Smooth muscle cell (in vitro differentiated cells): ENCODE measurements around the gene PAIP2. TPM values are rescaled to one million over a fixed set of nuclear protein-coding genes. Genes with fewer than 3 reads are reported as not detected.

Experiments used
- DNase-seq: peaks from one replicate; lab custom pipeline; 2025; ENCODE audit not compliant: unreplicated experiment; lab: John Stamatoyannopoulos, UW
- H2AFZ ChIP-seq: fragments of 200-600 bp; sonication (generic); 2 replicates; pipeline ENCODE4 v1.6.0; 2016; ENCODE audit warnings: antibody characterized with exemption, low read depth, mild to moderate bottlenecking
- H3F3A ChIP-seq: fragments of 200-600 bp; sonication (generic); 2 replicates; pipeline ENCODE4 v1.6.0; 2017; ENCODE audit warnings: antibody characterized with exemption, low read depth
- H3K27ac ChIP-seq: fragments of 200-600 bp; sonication (generic); 2 replicates; pipeline ENCODE4 v1.5.1; 2016; ENCODE audit warnings: low read depth, mild to moderate bottlenecking
- H3K27me3 ChIP-seq: fragments of 200-600 bp; sonication (generic); 2 replicates; pipeline ENCODE4 v1.6.1; 2016; ENCODE audit warnings: low read depth, mild to moderate bottlenecking
- H3K36me3 ChIP-seq: fragments of 200-600 bp; sonication (generic); 2 replicates; pipeline ENCODE4 v1.5.1; 2016; ENCODE audit warnings: low read depth
- H3K4me1 ChIP-seq: fragments of 200-600 bp; sonication (generic); 2 replicates; pipeline ENCODE4 v1.5.1; 2016; ENCODE audit warnings: low read depth
- H3K4me2 ChIP-seq: fragments of 200-600 bp; sonication (generic); 2 replicates; pipeline ENCODE4 v1.6.0; 2016; ENCODE audit warnings: mild to moderate bottlenecking
- H3K4me3 ChIP-seq: fragments of 200-600 bp; sonication (generic); 2 replicates; pipeline ENCODE4 v1.5.1; 2016; ENCODE audit warnings: mild to moderate bottlenecking
- H3K79me2 ChIP-seq: fragments of 200-600 bp; sonication (generic); 2 replicates; pipeline ENCODE4 v1.6.0; 2016; ENCODE audit warnings: low read depth, mild to moderate bottlenecking
- H3K9ac ChIP-seq: fragments of 200-600 bp; sonication (generic); 2 replicates; pipeline ENCODE4 v1.6.0; 2016; ENCODE audit warnings: low read depth
- H3K9me3 ChIP-seq: fragments of 200-600 bp; sonication (generic); replicated peaks from 2 replicates; pipeline ENCODE4 v1.5.1; 2016; ENCODE audit warnings: low read depth
- H4K20me1 ChIP-seq: fragments of 200-600 bp; sonication (generic); 2 replicates; pipeline ENCODE4 v1.6.0; 2016; ENCODE audit warnings: low read depth
- WGBS: methylation state at CpG from one replicate; pipeline ENCODE4 v1.1.7; 2016; ENCODE audit warnings: low lambda C conversion rate; 5-methylcytosine and 5-hydroxymethylcytosine counted together
- polyA plus RNA-seq: library from polyadenylated mRNA; unstranded; fragments of >200 nt; fragmentation: Nextera tagmentation; extraction: Ambion mirVana; gene quantifications from 2 replicates; pipeline ENCODE4 v1.2.1, GENCODE V29; 2016
- total RNA-seq: library from RNA; depleted of rRNA; stranded (reverse); fragments of >200 nt; gene quantifications from 2 replicates; pipeline ENCODE4 v1.2.3, GENCODE V29; 2014
- TF ChIP-seq, protein P1 (sequence below): fragments of 200-600 bp; sonication (generic); IDR thresholded peaks from 2 replicates; pipeline ENCODE4 v1.5.1; 2017; ENCODE audit warnings: borderline replicate concordance, mild to moderate bottlenecking, antibody characterized with exemption; ENCODE audit not compliant: insufficient read depth, poor library complexity, severe bottlenecking

Gene PAIP2
- total and polyA plus RNA-seq, 2 experiments from 2014 or later = 98.1 to 123 TPM

DNA sequence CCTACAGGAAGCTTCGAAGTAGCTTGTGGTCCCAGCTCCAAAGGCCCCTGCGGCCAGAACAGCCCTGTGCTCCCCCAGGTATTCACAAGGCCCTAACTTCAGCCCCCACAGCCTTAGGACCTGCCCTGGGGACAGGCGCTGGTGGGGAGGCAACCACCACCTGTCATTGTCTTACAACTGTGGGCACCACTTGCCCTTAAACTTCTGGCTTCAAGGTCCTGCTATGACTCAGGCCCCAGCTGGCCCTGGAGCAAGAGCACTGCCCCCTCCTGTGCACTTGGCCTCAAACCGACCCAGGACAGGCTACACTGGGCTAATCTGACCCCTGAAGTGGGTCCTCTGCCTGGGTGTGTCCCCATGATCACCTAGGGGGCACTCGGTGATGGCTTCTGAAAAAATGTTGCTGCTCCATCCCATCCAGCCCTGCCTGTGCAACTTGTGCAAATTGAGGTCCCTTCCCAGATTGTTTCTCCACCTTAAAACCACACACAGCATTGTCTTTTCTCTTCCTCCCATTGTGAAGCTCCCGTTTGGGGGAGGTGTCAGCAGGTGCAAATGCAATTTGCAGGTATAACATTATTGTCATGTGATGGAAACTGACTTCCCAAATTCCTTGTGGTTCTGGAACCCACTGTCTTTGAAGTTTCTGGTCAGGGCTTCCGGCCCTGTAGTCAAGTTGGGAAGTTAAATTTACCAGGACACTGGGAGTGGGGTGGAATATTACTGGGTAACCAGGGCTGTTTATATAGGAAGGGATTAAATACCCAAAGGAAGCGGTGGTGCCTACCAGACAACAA is 54.4 kb downstream of the PAIP2 start:
- Histone ChIP-seq H3K4me1 (peaks cover 3% of the 10 kb centered on the region), H3F3A (no peaks in the 10 kb centered on the region), H3K36me3 (no peaks in the 10 kb centered on the region), H3K9me3 (no peaks in the 10 kb centered on the region), H3K79me2 (no peaks in the 10 kb centered on the region), H3K27ac (no peak overlapping the region), H4K20me1 (peaks cover 20% of the 10 kb centered on the region), H3K9ac (no peak overlapping the region), H3K4me3 (no peak overlapping the region), H3K4me2 (no peak overlapping the region), H3K27me3 (no peaks in the 10 kb centered on the region), H2AFZ (no peak overlapping the region)
- WGBS = 80% methylated on average over 8 of the region's 8 CpGs
- TF ChIP-seq, protein P1, sequence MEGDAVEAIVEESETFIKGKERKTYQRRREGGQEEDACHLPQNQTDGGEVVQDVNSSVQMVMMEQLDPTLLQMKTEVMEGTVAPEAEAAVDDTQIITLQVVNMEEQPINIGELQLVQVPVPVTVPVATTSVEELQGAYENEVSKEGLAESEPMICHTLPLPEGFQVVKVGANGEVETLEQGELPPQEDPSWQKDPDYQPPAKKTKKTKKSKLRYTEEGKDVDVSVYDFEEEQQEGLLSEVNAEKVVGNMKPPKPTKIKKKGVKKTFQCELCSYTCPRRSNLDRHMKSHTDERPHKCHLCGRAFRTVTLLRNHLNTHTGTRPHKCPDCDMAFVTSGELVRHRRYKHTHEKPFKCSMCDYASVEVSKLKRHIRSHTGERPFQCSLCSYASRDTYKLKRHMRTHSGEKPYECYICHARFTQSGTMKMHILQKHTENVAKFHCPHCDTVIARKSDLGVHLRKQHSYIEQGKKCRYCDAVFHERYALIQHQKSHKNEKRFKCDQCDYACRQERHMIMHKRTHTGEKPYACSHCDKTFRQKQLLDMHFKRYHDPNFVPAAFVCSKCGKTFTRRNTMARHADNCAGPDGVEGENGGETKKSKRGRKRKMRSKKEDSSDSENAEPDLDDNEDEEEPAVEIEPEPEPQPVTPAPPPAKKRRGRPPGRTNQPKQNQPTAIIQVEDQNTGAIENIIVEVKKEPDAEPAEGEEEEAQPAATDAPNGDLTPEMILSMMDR = no peak
- no peak for DNase-seq

DNA sequence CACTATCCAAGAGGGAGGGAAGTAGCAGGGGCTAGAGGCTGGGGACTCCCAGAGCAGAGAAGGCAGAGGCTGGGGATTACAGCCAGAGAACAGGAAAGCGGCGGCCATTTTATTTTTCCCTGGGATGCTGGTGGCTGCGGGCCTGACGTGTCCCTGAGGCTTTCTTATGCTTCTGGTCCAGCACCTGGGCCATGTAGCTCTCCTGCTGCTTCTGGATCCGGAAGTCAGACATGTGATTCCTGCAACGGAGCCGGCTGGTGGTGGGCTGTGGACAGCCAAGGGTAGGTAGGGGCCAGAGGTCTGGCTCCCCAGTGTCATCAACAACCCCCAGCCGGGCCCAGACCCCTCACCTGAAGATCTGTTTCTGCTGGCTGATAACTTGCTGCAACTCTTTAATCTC is 55.0 kb downstream of the PAIP2 start:
- Histone ChIP-seq H2AFZ (no peak overlapping the region), H3K27me3 (no peaks in the 10 kb centered on the region), H3K4me1 (peaks cover 3% of the 10 kb centered on the region), H3K9ac (no peak overlapping the region), H3K36me3 (no peaks in the 10 kb centered on the region), H3K9me3 (no peaks in the 10 kb centered on the region), H3K4me3 (no peak overlapping the region), H3F3A (no peaks in the 10 kb centered on the region), H3K27ac (no peak overlapping the region), H4K20me1 (peaks cover 14% of the 10 kb centered on the region), H3K4me2 (no peak overlapping the region), H3K79me2 (no peaks in the 10 kb centered on the region)
- TF ChIP-seq, protein P1 = no peak
- WGBS = 94% methylated on average over 8 of the region's 8 CpGs
- no peak for DNase-seq

DNA sequence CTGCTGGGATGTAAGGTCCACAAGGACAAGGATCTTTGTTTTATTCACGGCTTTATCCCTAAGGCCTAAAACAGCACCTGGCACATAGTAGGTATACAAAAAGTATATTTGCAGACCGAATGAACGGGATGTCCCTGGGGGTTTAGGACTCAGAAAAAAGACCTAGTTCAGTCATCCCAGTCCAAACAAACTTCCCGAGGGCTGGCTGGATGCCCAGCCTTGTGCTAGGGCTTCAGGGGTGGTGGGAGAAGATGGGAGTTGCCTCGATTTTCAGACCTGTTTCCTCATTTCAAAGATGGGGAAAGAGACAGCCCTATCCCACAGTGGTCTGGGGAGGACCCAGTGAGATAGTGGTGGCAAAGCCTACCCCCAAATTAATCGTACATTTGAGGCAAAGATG is 56.3 kb downstream of the PAIP2 start:
- no peaks in the 10 kb centered on the region for H3K9me3 ChIP-seq
- H3K79me2 ChIP-seq = no peaks in the 10 kb centered on the region
- H3K4me1 ChIP-seq = no peaks in the 10 kb centered on the region
- H3K9ac ChIP-seq = no peak overlapping the region
- WGBS = 92% methylated on average over 6 of the region's 6 CpGs
- DNase-seq = no peak
- no peak overlapping the region for H3K4me2 ChIP-seq
- no peaks in the 10 kb centered on the region for H3K27me3 ChIP-seq
- TF ChIP-seq, protein P1 = no peak
- no peaks in the 10 kb centered on the region for H3F3A ChIP-seq
- no peak overlapping the region for H3K27ac ChIP-seq
- H3K36me3 ChIP-seq = no peaks in the 10 kb centered on the region
- H2AFZ ChIP-seq = no peak overlapping the region
- no peak overlapping the region for H3K4me3 ChIP-seq
- H4K20me1 ChIP-seq = peaks cover 2% of the 10 kb centered on the region
